H1 (cell line): ENCODE results near the gene DNAAF3. TPM values are rescaled to one million over a fixed set of nuclear protein-coding genes. Genes with fewer than 3 reads are reported as not detected.

Experiments
- CTCF ChIA-PET: fragments of 300-600 bp; sonication (Branson Sonifier 250); formaldehyde crosslinking; loops from one replicate; lab custom pipeline; 2021; ENCODE audit not compliant: partially characterized antibody; lab: Charles Lee
- POLR2A ChIA-PET: fragments of 300-600 bp; sonication (Branson Sonifier 250); formaldehyde crosslinking; loops from one replicate; lab custom pipeline; 2021; ENCODE audit warnings: inconsistent platforms; ENCODE audit not compliant: partially characterized antibody; lab: Charles Lee
- DNase-seq, 2 experiments: peaks; one replicate each; pipeline versions ENCODE4 v3.0.0 to v3.0.0-alpha.2; 2010 to 2022; ENCODE audit warnings: low spot score in 2 of 2, low read depth in 1 of 2, mixed read lengths in 1 of 2
- FAIRE-seq: peaks from 2 replicates; lab custom pipeline; 2011; peaks lifted over from hg19 to GRCh38; lab: Jason Lieb, UNC
- H2AFZ ChIP-seq: 2 replicates; pipeline ENCODE4 v1.8.1; 2012; ENCODE audit warnings: low read length, inconsistent platforms
- H2AK5ac ChIP-seq: 2 replicates; pipeline ENCODE4 v1.6.1; 2013; ENCODE audit warnings: low read depth, low read length
- H2BK120ac ChIP-seq: replicated peaks from 2 replicates; pipeline ENCODE3; 2013; ENCODE audit warnings: low read depth, low read length, inconsistent platforms
- H2BK12ac ChIP-seq: 2 replicates; pipeline ENCODE4 v1.6.1; 2013; ENCODE audit warnings: low read depth, low read length
- H2BK15ac ChIP-seq: 2 replicates; pipeline ENCODE4 v1.6.1; 2013; ENCODE audit warnings: low read length
- H2BK20ac ChIP-seq: 2 replicates; pipeline ENCODE4 v1.6.1; 2013; ENCODE audit warnings: low read length
- H2BK5ac ChIP-seq: 2 replicates; pipeline ENCODE4 v1.6.1; 2013; ENCODE audit warnings: low read depth, low read length
- H3K14ac ChIP-seq: 2 replicates; pipeline ENCODE4 v1.6.1; 2013; ENCODE audit warnings: inconsistent platforms; ENCODE audit not compliant: insufficient read length
- H3K18ac ChIP-seq: 2 replicates; pipeline ENCODE4 v1.6.1; 2013; ENCODE audit warnings: low read length; ENCODE audit errors: extremely low read depth
- H3K23ac ChIP-seq: 2 replicates; pipeline ENCODE4 v1.6.1; 2013; ENCODE audit warnings: inconsistent platforms; ENCODE audit not compliant: insufficient read length
- H3K23me2 ChIP-seq: 2 replicates; pipeline ENCODE4 v1.6.1; 2013; ENCODE audit warnings: low read depth, low read length
- H3K27ac ChIP-seq: 2 replicates; pipeline ENCODE4 v1.6.1; 2011; ENCODE audit warnings: low read depth, low read length, inconsistent platforms
- H3K27me3 ChIP-seq, 4 experiments: replicated peaks in 1 of 4; 1 replicate in 1 of 4; 2 replicates in 3 of 4; pipeline versions ENCODE4 v1.6.1 to v1.8.1; 2011 to 2013; ENCODE audit warnings: low read length in 3 of 4, mild to moderate bottlenecking in 3 of 4, inconsistent platforms in 2 of 4, mixed read lengths in 2 of 4, moderate library complexity in 1 of 4; ENCODE audit not compliant: control insufficient read depth in 3 of 4, insufficient read depth in 3 of 4; ENCODE audit errors: extremely low read depth in 1 of 4
- H3K36me3 ChIP-seq, 4 experiments: 2 replicates each; pipeline versions ENCODE4 v1.6.1 to v1.8.1; 2011 to 2013; ENCODE audit warnings: mild to moderate bottlenecking in 4 of 4, low read length in 3 of 4, moderate library complexity in 2 of 4, control low read depth in 1 of 4, inconsistent platforms in 1 of 4; ENCODE audit not compliant: insufficient read depth in 4 of 4, control insufficient read depth in 2 of 4
- H3K4ac ChIP-seq: replicated peaks from 2 replicates; pipeline ENCODE3; 2013; ENCODE audit warnings: low read length, low read depth, mixed read lengths, inconsistent platforms; ENCODE audit not compliant: insufficient read length
- H3K4me1 ChIP-seq, 4 experiments: replicated peaks in 1 of 4; 1 replicate in 1 of 4; 2 replicates in 3 of 4; pipeline versions ENCODE4 v1.6.1 to v1.8.1; 2011 to 2013; ENCODE audit warnings: low read length in 3 of 4, inconsistent platforms in 2 of 4, mixed read lengths in 1 of 4; ENCODE audit not compliant: insufficient read depth in 4 of 4, control insufficient read depth in 3 of 4
- H3K4me2 ChIP-seq, 2 experiments: 2 replicates each; pipeline versions ENCODE4 v1.6.1 to v1.8.1; 2011 to 2013; ENCODE audit warnings: low read depth in 2 of 2, low read length in 2 of 2, control low read depth in 1 of 2, inconsistent platforms in 1 of 2, mild to moderate bottlenecking in 1 of 2; ENCODE audit not compliant: insufficient read depth in 1 of 2
- H3K4me3 ChIP-seq, 4 experiments: fragments of 200-600, 300-600 bp in 1 of 4; sonication (generic), shearing (Covaris generic), sonication (Bioruptor Twin) in 1 of 4; 2 replicates each; pipeline versions ENCODE4 v1.5.1 to v1.8.1; 2011 to 2016; ENCODE audit warnings: low read length in 4 of 4, low read depth in 3 of 4, control low read depth in 2 of 4, inconsistent platforms in 2 of 4, mild to moderate bottlenecking in 2 of 4, mixed read lengths in 1 of 4, moderate library complexity in 1 of 4; ENCODE audit not compliant: insufficient read depth in 2 of 4; ENCODE audit errors: extremely low read depth in 1 of 4
- H3K56ac ChIP-seq: replicated peaks from 2 replicates; pipeline ENCODE3; 2013; ENCODE audit warnings: low read depth, mild to moderate bottlenecking, mixed read lengths, low read length, inconsistent platforms; ENCODE audit not compliant: insufficient read length
- H3K79me1 ChIP-seq: 2 replicates; pipeline ENCODE4 v1.6.1; 2013; ENCODE audit warnings: low read depth, low read length, control low read depth
- H3K79me2 ChIP-seq, 2 experiments: 2 replicates each; pipeline versions ENCODE4 v1.6.1 to v1.8.1; 2012 to 2013; ENCODE audit warnings: low read length in 2 of 2, mild to moderate bottlenecking in 2 of 2, inconsistent platforms in 1 of 2; ENCODE audit not compliant: insufficient read depth in 2 of 2, control insufficient read depth in 1 of 2
- H3K9ac ChIP-seq, 4 experiments: replicated peaks in 1 of 4; 1 replicate in 1 of 4; 2 replicates in 3 of 4; pipeline versions ENCODE4 v1.6.1 to v1.8.1; 2011 to 2013; ENCODE audit warnings: low read depth in 3 of 4, low read length in 3 of 4, control low read depth in 2 of 4, mild to moderate bottlenecking in 2 of 4, moderate library complexity in 2 of 4, inconsistent platforms in 1 of 4; ENCODE audit errors: extremely low read depth in 1 of 4
- H3K9me3 ChIP-seq, 2 experiments: 2 replicates each; pipeline versions ENCODE4 v1.6.1 to v1.8.1; 2012 to 2013; ENCODE audit warnings: mild to moderate bottlenecking in 2 of 2, moderate library complexity in 2 of 2, control low read depth in 1 of 2, inconsistent platforms in 1 of 2, low read depth in 1 of 2, low read length in 1 of 2, mixed read lengths in 1 of 2; ENCODE audit not compliant: insufficient read depth in 2 of 2
- H4K20me1 ChIP-seq, 2 experiments: replicated peaks in 1 of 2; 2 replicates each; pipeline versions ENCODE3 to v1.8.1; 2011 to 2013; ENCODE audit warnings: inconsistent platforms in 2 of 2, low read length in 2 of 2, mild to moderate bottlenecking in 1 of 2; ENCODE audit not compliant: insufficient read depth in 2 of 2, control insufficient read depth in 1 of 2
- H4K5ac ChIP-seq: 2 replicates; pipeline ENCODE4 v1.6.1; 2013; ENCODE audit warnings: low read length, low read depth, mixed read lengths, inconsistent platforms; ENCODE audit not compliant: insufficient read length
- H4K8ac ChIP-seq: 2 replicates; pipeline ENCODE4 v1.8.0; 2013; ENCODE audit warnings: mild to moderate bottlenecking, moderate library complexity, low read length, inconsistent platforms; ENCODE audit not compliant: insufficient read depth; ENCODE audit errors: extremely low read depth
- H4K91ac ChIP-seq: replicated peaks from 2 replicates; pipeline ENCODE3; 2013; ENCODE audit warnings: low read length, mixed read lengths, inconsistent platforms; ENCODE audit not compliant: insufficient read length
- ASH2L ChIP-seq: fragments of 200-600, 300-600 bp; sonication (generic); IDR thresholded peaks from one replicate; pipeline ENCODE4 v1.7.1; 2017; ENCODE audit warnings: low read length
- CBX8 ChIP-seq: fragments of 300-800, 300-1000 bp; sonication (generic); IDR thresholded peaks from 2 replicates; pipeline ENCODE4 v1.7.1; 2016; ENCODE audit warnings: low read depth, low read length, borderline replicate concordance
- CHD1 ChIP-seq: IDR thresholded peaks from 2 replicates; pipeline ENCODE4 v1.6.1; 2012; ENCODE audit warnings: low read depth, low read length, improper control_type of control experiment
- EGR1 ChIP-seq: IDR thresholded peaks from 2 replicates; pipeline ENCODE4 v1.6.1; 2011; ENCODE audit warnings: low read depth, low read length, borderline replicate concordance
- JUN ChIP-seq: IDR thresholded peaks from 2 replicates; pipeline ENCODE4 v1.6.1; 2011; ENCODE audit warnings: low read depth, mild to moderate bottlenecking, improper control_type of control experiment, low read length
- JUND ChIP-seq: IDR thresholded peaks from 2 replicates; pipeline ENCODE4 v1.6.1; 2011; ENCODE audit warnings: mild to moderate bottlenecking, improper control_type of control experiment, low read length
- KDM1A ChIP-seq: fragments of 200-600, 300-600 bp; sonication (generic); IDR thresholded peaks from 2 replicates; pipeline ENCODE4 v1.7.1; 2016; ENCODE audit warnings: mild to moderate bottlenecking, low read length, borderline replicate concordance
- KDM4A ChIP-seq: IDR thresholded peaks from one replicate; pipeline ENCODE4 v1.7.1; 2012; ENCODE audit warnings: low read depth, mild to moderate bottlenecking, moderate library complexity, low read length, inconsistent platforms; ENCODE audit not compliant: severe bottlenecking
- PHF8 ChIP-seq: fragments of 200-600 bp; sonication (generic); conservative IDR thresholded peaks from 2 replicates; pipeline ENCODE4 v1.7.1; 2012; ENCODE audit warnings: low read depth, mild to moderate bottlenecking, inconsistent platforms, low read length, moderate library complexity
- POLR2AphosphoS5 ChIP-seq: IDR thresholded peaks from 2 replicates; pipeline ENCODE4 v1.6.1; 2011; ENCODE audit warnings: low read depth, low read length
- SP1 ChIP-seq: IDR thresholded peaks from 2 replicates; pipeline ENCODE4 v1.6.1; 2011; ENCODE audit warnings: low read depth, low read length
- SP2 ChIP-seq: IDR thresholded peaks from 2 replicates; pipeline ENCODE4 v1.6.1; 2012; ENCODE audit warnings: mild to moderate bottlenecking, low read length, inconsistent platforms
- WGBS, 2 experiments: shearing (Covaris generic) in 1 of 2; methylation state at CpG; one replicate each; pipeline versions ENCODE4 v1.1.6 to v1.1.7; 2013 to 2015; ENCODE audit warnings: low lambda C conversion rate in 2 of 2, mixed read lengths in 2 of 2, inconsistent platforms in 1 of 2, low coverage in 1 of 2, missing lambda C conversion rate in 1 of 2; ENCODE audit not compliant: insufficient replicate concordance in 2 of 2, insufficient coverage in 1 of 2, insufficient read length in 1 of 2; ENCODE audit errors: extremely low coverage in 1 of 2, missing lambda C conversion rate in 1 of 2; 5-methylcytosine and 5-hydroxymethylcytosine counted together
- polyA plus RNA-seq, 7 experiments: library from polyadenylated mRNA; depleted of rRNA in 3 of 7; stranded (reverse) in 5 of 7; unstranded in 2 of 7; fragments of >200 nt in 5 of 7; fragments of 200-250 nt in 2 of 7; gene quantifications; 1 replicate in 5 of 7; 2 replicates in 1 of 7; 4 replicates in 1 of 7; pipeline versions ENCODE4 v1.2.1 to v1.2.3, GENCODE V29; 2011 to 2013; ENCODE audit warnings: missing spikeins in 2 of 7, mixed read lengths in 2 of 7
- total RNA-seq: library from RNA; stranded (reverse); fragmentation: NEBNext Ultra II Directional; extraction: Animal tissue kit (Norgen Biotek cat#: 25700); gene quantifications from 2 replicates; pipeline ENCODE4 v1.2.1, GENCODE V29; 2021

The DNAAF3 gene
- total and polyA plus RNA-seq, 2 of the 8 experiments (the other 6 are each of a cell fraction or from before 2014, with no cell fraction given) = 5.4 to 8.0 TPM

GRCh38 chr19:55206664-55207500 lies 40.5 kb upstream of the DNAAF3 start:
- H4K5ac ChIP-seq = no peak overlapping the region
- H3K4me1 ChIP-seq = peaks cover 0 to 3% (median under 1%) of the 10 kb centered on the region in 4 experiments; a peak in 2 of 7 replicates
- peaks cover 0 to under 1% of the 10 kb centered on the region in 2 experiments; a peak in 1 of 4 replicates for H3K9me3 ChIP-seq
- H2BK120ac ChIP-seq = no peak overlapping the region
- no peak overlapping the region for H3K14ac ChIP-seq
- no peaks in the 10 kb centered on the region for H4K20me1 ChIP-seq
- no peaks in the 10 kb centered on the region for H3K79me1 ChIP-seq
- H4K91ac ChIP-seq = no peak overlapping the region
- no peak overlapping the region for H3K23ac ChIP-seq
- CTCF ChIA-PET = interaction anchor here (0.8 to 1.5 kb wide), 5 partner anchors 9 to 71 kb away, joined by 3 to 5 read pairs (median 4); partner anchors contain the start of gene DNAAF3
- H3K9ac ChIP-seq = no peak overlapping the region
- no peaks in the 10 kb centered on the region for H3K79me2 ChIP-seq
- no peak overlapping the region for H2BK5ac ChIP-seq
- H2BK20ac ChIP-seq = no peak overlapping the region
- 63% methylated on average over 26 of the region's 29 CpGs; no CpG with 5 or more reads in 1 of the 2 experiments for WGBS, 2 experiments
- H4K8ac ChIP-seq = 0 out of 2 replicates have a peak overlapping the region, but pooled peaks have one; percentile 3
- no peaks in the 10 kb centered on the region; a peak in 1 of 7 replicates for H3K27me3 ChIP-seq
- FAIRE-seq (no peak), DNase-seq (peak in 1 of 2 experiments; percentile 74)
- H3K27ac ChIP-seq = no peak overlapping the region
- H2BK15ac ChIP-seq = no peak overlapping the region
- no peaks in the 10 kb centered on the region; the same call in 1 of the 2 replicates for H3K23me2 ChIP-seq
- H3K4ac ChIP-seq = no peak overlapping the region
- H3K56ac ChIP-seq = no peak overlapping the region
- H3K4me2 ChIP-seq = peak overlapping the region; percentile 47 to 53; a peak in 3 of 4 replicates
- peak overlapping the region; percentile 60; the same call in 1 of the 2 replicates for H2BK12ac ChIP-seq
- H3K4me3 ChIP-seq = no peak overlapping the region
- POLR2A ChIA-PET = interaction anchor here (0.9 to 1.1 kb wide), 5 partner anchors 9 to 201 kb away, joined by 3 to 4 read pairs (median 3); partner anchors contain the start of gene UBE2S
- H3K18ac ChIP-seq = no peak overlapping the region; the same call in 1 of the 2 replicates
- H3K36me3 ChIP-seq = no peaks in the 10 kb centered on the region
- no peak overlapping the region for H2AK5ac ChIP-seq
- H2AFZ ChIP-seq = peak overlapping the region; percentile 68; the same call in 1 of the 2 replicates
- TF ChIP-seq POLR2AphosphoS5 (no peak), PHF8 (no peak), JUN (0 out of 2 replicates have a peak, but pooled peaks have one; percentile 57), SP2 (no peak), JUND (peak; percentile 95), CHD1 (no peak), EGR1 (no peak), CBX8 (no peak), KDM1A (no peak), ASH2L (no peak), KDM4A (no peak), SP1 (no peak)
